Left renal pelvis (tissue), 4 donors: ENCODE data around the gene IL12RB2. TPM values are rescaled to one million over a fixed set of nuclear protein-coding genes. Genes with fewer than 3 reads are reported as not detected.

Experiments used
- DNase-seq, 4 donors: peaks; one replicate each; pipeline ENCODE4 v3.0.0-alpha.2; 2013; ENCODE audit warnings: low read depth in 4 of 4, low spot score in 3 of 4
- polyA plus RNA-seq, 4 donors: library from polyadenylated mRNA; unstranded; fragments of 120-200 nt; gene quantifications; one replicate each; pipeline ENCODE4 v1.2.1, GENCODE V29; 2013; ENCODE audit not compliant: insufficient read length in 4 of 4

The IL12RB2 gene
- polyA plus RNA-seq, 4 donors: 0.41 to 1.7 (median 0.67) TPM

- DNase-seq: no peak
Measured at GRCh38 chr1:67345556-67345955, 37.9 kb downstream of the IL12RB2 start.

GRCh38 chr1:67346982-67347381, 39.3 kb downstream of the IL12RB2 start:
- no peak for DNase-seq

- peak in 2 of 4 donors; percentile 31 to 45 for DNase-seq
Measured at GRCh38 chr1:67347688-67348472, 40.2 kb downstream of the IL12RB2 start.

- no peak for DNase-seq
Measured at GRCh38 chr1:67348586-67349252, 41.0 kb downstream of the IL12RB2 start.

GRCh38 chr1:67350783-67351182, 43.1 kb downstream of the IL12RB2 start:
- no peak for DNase-seq

GRCh38 chr1:67352211-67352610, 44.5 kb downstream of the IL12RB2 start:
- no peak for DNase-seq

GRCh38 chr1:67355745-67356424, 48.2 kb downstream of the IL12RB2 start:
- DNase-seq: no peak

GRCh38 chr1:67359592-67359991, 51.9 kb downstream of the IL12RB2 start:
- DNase-seq: no peak

GRCh38 chr1:67361641-67362040, 54.0 kb downstream of the IL12RB2 start:
- DNase-seq: no peak

- DNase-seq: no peak
Measured at GRCh38 chr1:67367370-67368045, 59.8 kb downstream of the IL12RB2 start.

- no peak for DNase-seq
Measured at GRCh38 chr1:67368046-67368514, 60.4 kb downstream of the IL12RB2 start.

GRCh38 chr1:67371043-67371442, 63.4 kb downstream of the IL12RB2 start:
- DNase-seq: no peak

GRCh38 chr1:67371681-67372080, 64.0 kb downstream of the IL12RB2 start:
- DNase-seq: no peak

- no peak for DNase-seq
Measured at GRCh38 chr1:67372136-67372535, 64.5 kb downstream of the IL12RB2 start.

- DNase-seq: no peak
Measured at GRCh38 chr1:67372898-67373297, 65.2 kb downstream of the IL12RB2 start.

- DNase-seq: no peak
Measured at GRCh38 chr1:67376381-67376780, 68.7 kb downstream of the IL12RB2 start.

GRCh38 chr1:67377253-67377652, 69.6 kb downstream of the IL12RB2 start:
- no peak for DNase-seq

GRCh38 chr1:67381154-67381553, 73.5 kb downstream of the IL12RB2 start:
- no peak for DNase-seq

- no peak for DNase-seq
Measured at GRCh38 chr1:67382292-67382691, 74.6 kb downstream of the IL12RB2 start.

- no peak for DNase-seq
Measured at GRCh38 chr1:67383999-67384638, 76.4 kb downstream of the IL12RB2 start.
